GM19468 (cell line): ENCODE measurements around the gene NDUFS8.

Source experiments
- ATAC-seq: cut with Tn5 transposase; IDR thresholded peaks from one replicate; pipeline ENCODE4 v1.9.1; 2021; ENCODE audit warnings: mild to moderate bottlenecking, moderate library complexity, moderate number of reproducible peaks; ENCODE audit not compliant: unreplicated experiment; ENCODE audit errors: extremely low read depth

Gene NDUFS8

DNA sequence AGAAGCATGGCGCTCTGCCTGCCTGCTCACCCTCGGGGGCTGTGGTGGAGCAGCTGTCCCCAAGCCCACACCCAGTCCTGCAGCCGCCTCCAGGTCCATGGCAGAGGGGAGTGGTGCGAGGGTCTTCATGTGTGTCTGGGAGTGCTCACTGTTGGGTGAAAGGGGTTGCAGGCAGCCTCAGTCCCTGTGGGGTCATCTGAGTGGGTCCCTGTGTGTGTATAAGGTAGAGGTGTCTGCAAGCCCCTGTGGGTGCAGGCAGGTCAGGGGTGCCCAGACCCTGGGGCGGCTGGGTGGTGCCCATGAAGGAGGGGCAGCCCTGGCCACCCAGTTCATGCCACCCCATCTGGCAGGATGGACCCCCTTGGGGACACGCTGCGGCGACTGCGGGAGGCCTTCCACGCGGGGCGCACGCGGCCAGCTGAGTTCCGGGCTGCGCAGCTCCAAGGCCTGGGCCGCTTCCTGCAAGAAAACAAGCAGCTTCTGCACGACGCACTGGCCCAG is 15.5 kb upstream of the NDUFS8 start:
- ATAC-seq, result no peak

- no peak for ATAC-seq
Observed at GRCh38 chr11:68015467-68015866, 15.0 kb upstream of the NDUFS8 start.

- ATAC-seq, result no peak
Observed at GRCh38 chr11:68016161-68016903, 14.1 kb upstream of the NDUFS8 start.

DNA sequence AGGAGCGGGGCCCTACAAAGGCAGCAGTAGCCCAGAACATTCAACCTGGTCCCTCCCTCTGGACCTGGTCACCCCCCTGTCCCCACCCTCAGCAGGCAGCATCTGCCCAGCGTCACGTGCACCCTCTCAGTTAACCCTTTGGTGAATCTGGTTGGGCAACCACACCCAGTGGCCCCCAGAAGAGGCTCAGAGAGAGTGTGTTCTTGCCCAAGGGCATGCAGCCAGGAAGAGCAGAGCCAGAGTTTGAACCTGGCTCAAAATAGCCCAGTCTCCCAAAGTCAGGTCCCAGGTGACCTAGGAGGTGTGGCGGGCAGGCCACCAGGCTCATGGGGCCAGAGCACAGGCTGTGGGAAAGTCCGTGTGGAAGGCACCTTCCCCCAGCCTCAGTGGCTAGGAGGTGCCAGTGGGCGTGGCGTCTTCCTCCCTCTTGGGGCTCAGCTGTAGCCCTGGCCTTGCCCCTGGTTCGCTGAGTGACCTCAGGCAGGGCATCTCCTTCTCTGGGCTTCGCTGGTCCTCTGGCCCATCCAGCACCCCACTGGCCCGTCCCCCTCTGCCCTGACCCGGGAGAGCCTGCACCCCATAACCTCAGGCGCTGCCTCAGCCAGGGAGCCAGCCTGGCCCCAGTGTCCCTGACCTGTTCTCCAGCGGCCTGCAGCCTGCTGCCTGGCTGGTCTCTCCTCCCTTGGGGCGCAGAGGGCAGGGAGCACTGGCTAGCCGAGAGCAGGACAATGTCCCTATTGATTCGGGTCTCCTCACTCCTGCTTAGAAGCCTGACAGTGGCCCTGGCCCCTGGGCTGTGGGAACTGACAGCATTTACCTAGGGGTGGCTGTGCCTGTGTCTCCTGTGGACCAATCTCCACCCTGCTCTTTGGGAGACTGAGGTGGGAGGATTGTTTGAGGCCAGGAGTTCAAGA is 13.3 kb upstream of the NDUFS8 start:
- ATAC-seq, result no peak

GRCh38 chr11:68017980-68018729 is 12.3 kb upstream of the NDUFS8 start:
- ATAC-seq, result no peak

DNA sequence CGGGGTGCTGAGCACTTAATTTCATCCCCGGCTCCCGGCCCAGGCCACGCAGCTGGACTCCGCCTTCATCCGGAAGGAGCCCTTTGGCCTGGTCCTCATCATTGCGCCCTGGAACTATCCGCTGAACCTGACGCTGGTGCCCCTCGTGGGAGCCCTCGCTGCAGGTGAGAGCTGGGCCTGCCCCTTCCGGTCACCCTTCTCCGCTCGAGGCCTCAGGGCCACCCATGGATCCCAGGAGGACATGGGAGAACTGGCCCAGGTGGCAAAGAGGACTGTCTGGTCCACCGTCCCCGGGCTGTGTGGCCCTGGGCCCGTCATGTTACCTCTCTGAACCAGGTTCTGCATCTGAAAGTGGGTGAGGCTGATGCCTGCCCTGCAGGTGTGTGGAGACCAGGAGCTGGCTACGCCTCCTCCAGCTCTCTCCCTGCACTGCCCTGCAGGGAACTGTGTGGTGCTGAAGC is 11.7 kb upstream of the NDUFS8 start:
- ATAC-seq, result no peak

DNA sequence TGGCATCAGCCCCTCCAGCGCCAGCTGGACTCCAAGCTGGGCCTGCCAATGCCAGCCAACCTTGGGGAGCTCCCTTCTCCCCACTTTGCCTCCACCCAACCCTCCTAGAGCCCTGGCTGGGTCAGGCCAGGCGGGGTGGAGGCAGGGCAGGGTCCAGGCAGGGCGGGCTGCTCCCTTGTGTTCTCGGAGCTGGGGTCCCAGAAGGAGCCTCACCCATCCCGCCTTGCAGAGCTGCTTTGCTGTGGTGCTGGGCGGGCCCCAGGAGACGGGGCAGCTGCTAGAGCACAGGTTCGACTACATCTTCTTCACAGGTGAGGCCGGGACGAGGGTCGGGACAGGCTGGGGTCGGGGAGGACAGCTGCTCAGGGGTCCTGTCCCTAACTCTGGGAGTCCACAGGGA is 11.0 kb upstream of the NDUFS8 start:
- ATAC-seq, result no peak

DNA sequence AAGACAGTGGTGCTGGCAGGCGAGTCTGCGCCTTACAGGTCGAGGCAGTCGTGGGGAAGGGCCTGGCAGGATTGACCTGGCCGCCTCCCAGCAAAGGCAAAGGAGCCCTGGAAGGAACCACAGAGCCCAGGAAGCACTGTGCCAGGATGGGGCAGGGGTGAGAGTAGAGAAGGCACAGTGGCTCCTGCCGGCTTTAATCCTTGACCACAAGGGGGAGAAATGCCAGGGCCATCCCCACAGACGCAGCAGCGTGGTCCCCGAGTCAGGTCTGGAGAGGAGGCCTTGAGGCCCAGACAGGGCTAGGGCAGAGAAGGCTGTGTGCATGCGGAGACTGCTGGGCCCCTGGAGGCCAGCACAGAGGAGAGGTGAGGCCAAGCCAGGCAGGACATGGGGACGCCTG is 9.9 kb upstream of the NDUFS8 start:
- ATAC-seq, result no peak

GRCh38 chr11:68021167-68021787 is 9.2 kb upstream of the NDUFS8 start:
- ATAC-seq, result no peak

DNA sequence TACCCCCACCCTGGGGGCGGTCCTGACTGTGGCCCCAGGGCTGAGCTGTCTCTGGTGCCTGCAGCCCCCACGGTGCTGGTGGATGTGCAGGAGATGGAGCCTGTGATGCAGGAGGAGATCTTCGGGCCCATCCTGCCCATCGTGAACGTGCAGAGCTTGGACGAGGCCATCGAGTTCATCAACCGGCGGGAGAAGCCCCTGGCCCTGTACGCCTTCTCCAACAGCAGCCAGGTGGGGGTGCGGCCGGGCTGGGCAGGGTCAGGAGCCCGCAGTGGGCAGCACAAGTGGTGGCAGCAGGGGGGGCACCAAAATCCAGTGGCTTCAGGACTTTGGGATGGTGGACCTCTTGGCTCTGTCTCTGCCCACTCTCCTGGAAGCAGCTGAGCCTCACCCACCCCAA is 8.0 kb upstream of the NDUFS8 start:
- no peak for ATAC-seq

- ATAC-seq, result no peak
Observed at GRCh38 chr11:68024508-68024907, 6.0 kb upstream of the NDUFS8 start.

DNA sequence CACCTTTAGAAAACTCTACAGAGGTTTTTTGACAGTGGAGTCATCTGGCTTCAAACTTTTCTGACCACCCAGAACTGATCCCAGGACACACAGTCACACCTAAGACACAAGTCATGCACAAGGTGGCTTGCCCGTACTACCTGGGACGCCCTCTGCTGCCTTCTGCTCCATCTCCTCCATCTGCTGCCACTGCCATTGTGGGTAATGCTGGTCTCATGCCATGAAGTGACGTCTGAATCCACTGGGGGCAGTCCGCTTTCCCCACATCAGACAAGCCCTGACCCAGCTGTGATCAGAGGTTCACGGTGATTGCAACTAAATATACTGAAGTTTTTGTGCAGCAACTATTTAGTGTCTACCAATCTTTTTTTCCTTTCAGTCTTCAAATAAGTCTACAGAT is 5.4 kb upstream of the NDUFS8 start:
- ATAC-seq, result no peak

DNA sequence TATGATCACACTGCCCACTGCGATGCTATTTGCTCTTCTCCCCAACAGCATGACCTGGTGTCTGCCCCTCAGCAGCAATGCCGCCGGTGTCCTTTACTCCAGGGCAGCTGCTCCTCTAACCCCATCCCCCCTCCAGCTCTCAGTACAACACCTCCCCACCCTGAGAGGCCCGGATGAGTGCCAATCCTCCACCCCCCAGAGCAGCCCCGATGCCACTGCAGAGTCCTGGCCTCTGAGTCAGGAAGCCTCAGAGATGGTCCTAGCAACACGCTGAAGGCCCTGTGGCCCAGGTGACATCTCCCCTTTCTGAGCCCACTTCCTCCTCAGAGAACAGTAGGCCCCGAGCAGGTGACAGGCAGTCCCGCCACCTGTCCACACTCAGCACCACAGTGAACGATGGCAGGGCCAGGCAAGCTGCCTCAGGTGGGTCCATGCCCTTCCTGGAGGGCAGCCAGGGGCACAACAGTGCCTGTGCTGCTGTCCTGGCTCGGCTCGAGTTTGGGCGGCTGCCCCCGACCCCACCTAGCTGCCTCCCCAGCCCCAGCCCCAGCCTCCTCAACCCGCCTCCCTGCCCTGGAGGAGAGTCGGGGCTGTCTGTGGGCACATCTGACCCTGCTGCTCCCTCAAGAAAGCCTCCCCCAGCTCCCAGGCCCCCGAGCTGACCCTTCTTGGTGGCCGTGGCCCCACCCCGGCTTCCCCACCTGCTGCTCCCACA is 3.9 kb upstream of the NDUFS8 start:
- no peak for ATAC-seq

DNA sequence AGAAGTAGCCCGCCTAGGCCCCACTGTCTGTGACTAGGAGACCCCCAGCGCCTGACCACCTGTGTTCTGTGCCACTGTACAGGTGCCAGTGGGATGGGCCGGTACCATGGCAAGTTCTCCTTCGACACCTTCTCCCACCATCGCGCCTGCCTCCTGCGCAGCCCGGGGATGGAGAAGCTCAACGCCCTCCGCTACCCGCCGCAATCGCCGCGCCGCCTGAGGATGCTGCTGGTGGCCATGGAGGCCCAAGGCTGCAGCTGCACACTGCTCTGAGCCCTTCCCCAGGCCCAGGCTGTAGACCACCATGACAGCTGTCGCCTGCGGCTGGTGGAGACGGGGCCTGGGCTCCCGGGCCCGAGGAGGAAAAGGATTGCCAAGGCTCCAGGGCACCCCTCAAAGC is 2.8 kb upstream of the NDUFS8 start:
- ATAC-seq, result no peak

GRCh38 chr11:68028802-68029545 is 1.5 kb upstream of the NDUFS8 start:
- no peak for ATAC-seq

- ATAC-seq, result no peak
Observed at GRCh38 chr11:68031144-68031464, 623 bp downstream of the NDUFS8 start.

DNA sequence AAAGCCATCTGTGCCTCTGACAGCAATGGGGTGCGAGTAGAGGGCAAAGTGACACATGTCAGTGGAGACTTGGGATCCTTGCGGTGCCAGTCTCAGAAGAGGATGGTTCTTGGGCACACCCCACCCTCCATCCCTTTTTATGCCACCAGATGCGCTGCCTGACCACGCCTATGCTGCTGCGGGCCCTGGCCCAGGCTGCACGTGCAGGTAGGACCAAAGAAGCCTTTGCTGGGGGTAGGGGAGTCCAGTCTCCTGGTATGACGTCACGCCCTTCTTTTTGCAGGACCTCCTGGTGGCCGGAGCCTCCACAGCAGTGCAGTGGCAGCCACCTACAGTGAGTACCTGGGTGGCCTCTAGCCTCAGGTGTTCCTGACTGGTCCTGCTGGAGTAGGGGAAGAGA is 1.5 kb downstream of the NDUFS8 start:
- no peak for ATAC-seq

DNA sequence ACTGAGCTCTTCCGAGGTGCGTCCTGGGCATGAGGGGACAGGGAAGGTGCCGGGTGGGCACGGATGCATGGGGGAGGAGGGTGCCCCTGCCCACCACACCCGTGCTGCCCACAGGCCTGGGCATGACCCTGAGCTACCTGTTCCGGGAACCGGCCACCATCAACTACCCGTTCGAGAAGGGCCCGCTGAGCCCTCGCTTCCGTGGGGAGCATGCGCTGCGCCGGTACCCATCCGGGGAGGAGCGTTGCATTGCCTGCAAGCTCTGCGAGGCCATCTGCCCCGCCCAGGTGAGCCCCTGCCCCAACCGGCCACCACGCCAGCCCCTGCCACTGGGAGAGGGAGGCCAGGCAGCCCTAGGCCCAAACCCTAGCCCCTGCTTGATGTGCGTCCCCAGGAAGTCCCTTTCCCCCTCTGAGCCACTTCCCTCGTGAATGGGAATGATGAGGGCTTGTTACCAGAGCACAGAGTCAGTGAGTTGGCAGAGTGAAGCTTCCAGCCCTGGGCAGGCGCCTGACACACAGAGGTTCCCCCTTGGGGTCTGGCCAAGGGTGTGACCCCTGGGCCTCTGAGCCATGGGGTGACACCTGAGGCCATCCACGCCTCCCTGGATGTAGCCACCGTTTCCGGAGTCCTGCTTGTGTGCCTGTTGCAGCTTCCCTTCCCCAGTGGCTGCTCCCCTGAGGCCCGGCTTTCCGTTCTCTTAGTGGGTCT is 2.7 kb downstream of the NDUFS8 start:
- no peak for ATAC-seq
